ENCODE measurements around the gene ZC3H8. TPM values are rescaled to one million over a fixed set of nuclear protein-coding genes. Genes with fewer than 3 reads are reported as not detected.

The ZC3H8 gene
- total RNA-seq, 1 donor from 2014 or later = 6.1 TPM

GRCh38 chr2:112162956-112163355, 91.9 kb downstream of the ZC3H8 start:
- Mint-ChIP-seq H3K27me3 (ENCODE audit: unreplicated experiment) (peaks cover 6% of the 10 kb centered on the region), H3K4me3 (ENCODE audit: unreplicated experiment) (no peak overlapping the region), H3K36me3 (ENCODE audit: low read depth, unreplicated experiment) (no peaks in the 10 kb centered on the region), H3K27ac (ENCODE audit: unreplicated experiment) (no peak overlapping the region), H3K9me3 (ENCODE audit: unreplicated experiment) (no peaks in the 10 kb centered on the region), H3K4me1 (ENCODE audit: unreplicated experiment) (peaks cover 6% of the 10 kb centered on the region)
- no peak for DNase-seq (ENCODE audit: low spot score)
- no peak for TF ChIP-seq CTCF (IDR thresholded peaks at IDR 0.05; ENCODE audit: unreplicated experiment)

GRCh38 chr2:112162341-112162740, 92.5 kb downstream of the ZC3H8 start:
- DNase-seq (ENCODE audit: low spot score) = no peak
- TF ChIP-seq CTCF (IDR thresholded peaks at IDR 0.05; ENCODE audit: unreplicated experiment) = no peak

More at GRCh38 chr2:112162341-112162740, 92.5 kb downstream of the ZC3H8 start:
- no peaks in the 10 kb centered on the region for H3K36me3 Mint-ChIP-seq (ENCODE audit: low read depth, unreplicated experiment)
- H3K4me1 Mint-ChIP-seq (ENCODE audit: unreplicated experiment) = peaks cover 6% of the 10 kb centered on the region
- peaks cover 6% of the 10 kb centered on the region for H3K27me3 Mint-ChIP-seq (ENCODE audit: unreplicated experiment)
- H3K4me3 Mint-ChIP-seq (ENCODE audit: unreplicated experiment) = no peak overlapping the region
- no peaks in the 10 kb centered on the region for H3K9me3 Mint-ChIP-seq (ENCODE audit: unreplicated experiment)
- no peak overlapping the region for H3K27ac Mint-ChIP-seq (ENCODE audit: unreplicated experiment)

Other genes starting within 250 kb of the ZC3H8 start
- 22.6 TPM for gene TMEM87B, start 199.8 kb downstream of the ZC3H8 start, total RNA-seq (ENCODE audit: unreplicated experiment)
- gene FBLN7, start 116.7 kb downstream of the ZC3H8 start, total RNA-seq (ENCODE audit: unreplicated experiment) = 0.36 TPM
- 6.8 TPM for gene ZC3H6, start 20.6 kb upstream of the ZC3H8 start, total RNA-seq (ENCODE audit: unreplicated experiment)
- 11.8 TPM for gene RGPD8, start 178.6 kb upstream of the ZC3H8 start, total RNA-seq (ENCODE audit: unreplicated experiment)
- 89.9 TPM for gene TTL, start 227.1 kb upstream of the ZC3H8 start, total RNA-seq (ENCODE audit: unreplicated experiment)

Measured in endothelial cell (in vitro differentiated cells).